GM19025 (cell line): Measurements from ENCODE around the gene PTPRN2.

Source experiments
- ATAC-seq: cut with Tn5 transposase; IDR thresholded peaks from one replicate; pipeline ENCODE4 v1.9.1; 2021; ENCODE audit warnings: mild to moderate bottlenecking, low read depth, moderate library complexity; ENCODE audit not compliant: unreplicated experiment

PTPRN2 gene

GRCh38 chr7:158449942-158450341 is 137.7 kb downstream of the PTPRN2 start:
- no peak for ATAC-seq

- ATAC-seq = no peak
These were observed 138.4 kb downstream of the PTPRN2 start for GRCh38 chr7:158449266-158449665.

- ATAC-seq = no peak
These were observed 139.1 kb downstream of the PTPRN2 start for GRCh38 chr7:158448430-158449100.

- ATAC-seq = no peak
These were observed 140.0 kb downstream of the PTPRN2 start for GRCh38 chr7:158447506-158448171.

GRCh38 chr7:158447151-158447505 is 140.5 kb downstream of the PTPRN2 start:
- ATAC-seq = no peak

GRCh38 chr7:158446706-158447105 is 140.9 kb downstream of the PTPRN2 start:
- no peak for ATAC-seq

- no peak for ATAC-seq
These were observed 141.3 kb downstream of the PTPRN2 start for GRCh38 chr7:158446281-158446680.

GRCh38 chr7:158445421-158446175 is 142.0 kb downstream of the PTPRN2 start:
- no peak for ATAC-seq

GRCh38 chr7:158444501-158445420 is 142.9 kb downstream of the PTPRN2 start:
- no peak for ATAC-seq

- ATAC-seq = no peak
These were observed 143.7 kb downstream of the PTPRN2 start for GRCh38 chr7:158443688-158444483.

GRCh38 chr7:158443014-158443687 is 144.5 kb downstream of the PTPRN2 start:
- ATAC-seq = no peak

- no peak for ATAC-seq
These were observed 145.4 kb downstream of the PTPRN2 start for GRCh38 chr7:158442260-158442659.

GRCh38 chr7:158439035-158439434 is 148.6 kb downstream of the PTPRN2 start:
- no peak for ATAC-seq

- no peak for ATAC-seq
These were observed 155.0 kb downstream of the PTPRN2 start for GRCh38 chr7:158432369-158433341.

- ATAC-seq = no peak
These were observed 155.7 kb downstream of the PTPRN2 start for GRCh38 chr7:158431941-158432347.

- no peak for ATAC-seq
These were observed 156.3 kb downstream of the PTPRN2 start for GRCh38 chr7:158431055-158431940.
